ENCODE measurements around the gene KCTD8.

DNA sequence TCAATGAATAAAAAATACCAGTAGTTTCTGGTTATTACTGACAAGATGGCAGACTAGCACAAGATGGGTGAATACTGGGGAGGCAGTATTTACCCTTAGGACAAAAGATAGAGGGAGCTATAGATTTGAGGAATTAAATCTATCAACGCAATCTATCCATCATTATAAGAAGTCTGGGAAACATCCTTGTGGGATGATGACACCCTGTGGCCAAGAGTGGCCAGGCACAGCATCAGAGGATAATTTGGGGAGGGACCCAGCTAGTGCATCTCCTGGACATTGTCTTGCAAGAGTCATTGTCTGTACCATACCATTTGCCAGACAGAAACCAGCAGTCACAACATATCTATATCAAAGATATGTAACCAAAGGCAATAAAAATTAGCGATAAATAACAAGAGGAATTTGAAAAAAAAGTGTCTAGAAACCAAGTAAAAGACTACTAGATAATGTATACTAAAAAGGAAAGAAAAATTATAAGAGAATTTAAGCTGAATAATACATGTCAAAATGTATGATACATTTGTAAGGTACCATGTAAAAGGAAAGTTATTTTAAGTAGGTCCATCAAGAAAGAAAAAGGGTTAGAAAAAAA, 22.9 kb downstream of the KCTD8 start:
- TF ChIP-seq EZH2 (IDR thresholded peaks at IDR 0.05; ENCODE audit: borderline replicate concordance, insufficient read depth, low read length, poor library complexity, severe bottlenecking) (no peak), CTCF (IDR thresholded peaks at IDR 0.05; ENCODE audit: poor library complexity, severe bottlenecking) (peak; percentile 68), POLR2AphosphoS5 (IDR thresholded peaks at IDR 0.05) (no peak), SMC3 (conservative IDR thresholded peaks at IDR 0.05; ENCODE audit: poor library complexity) (peak; percentile 76), MXI1 (conservative IDR thresholded peaks at IDR 0.05; ENCODE audit: poor library complexity, severe bottlenecking) (no peak), RAD21 (conservative IDR thresholded peaks at IDR 0.05) (peak; percentile 74), TAF1 (IDR thresholded peaks at IDR 0.05; ENCODE audit: low read depth) (no peak), EP300 (conservative IDR thresholded peaks at IDR 0.05; ENCODE audit: poor library complexity, severe bottlenecking) (no peak)
- TF ChIP-seq, protein P1, sequence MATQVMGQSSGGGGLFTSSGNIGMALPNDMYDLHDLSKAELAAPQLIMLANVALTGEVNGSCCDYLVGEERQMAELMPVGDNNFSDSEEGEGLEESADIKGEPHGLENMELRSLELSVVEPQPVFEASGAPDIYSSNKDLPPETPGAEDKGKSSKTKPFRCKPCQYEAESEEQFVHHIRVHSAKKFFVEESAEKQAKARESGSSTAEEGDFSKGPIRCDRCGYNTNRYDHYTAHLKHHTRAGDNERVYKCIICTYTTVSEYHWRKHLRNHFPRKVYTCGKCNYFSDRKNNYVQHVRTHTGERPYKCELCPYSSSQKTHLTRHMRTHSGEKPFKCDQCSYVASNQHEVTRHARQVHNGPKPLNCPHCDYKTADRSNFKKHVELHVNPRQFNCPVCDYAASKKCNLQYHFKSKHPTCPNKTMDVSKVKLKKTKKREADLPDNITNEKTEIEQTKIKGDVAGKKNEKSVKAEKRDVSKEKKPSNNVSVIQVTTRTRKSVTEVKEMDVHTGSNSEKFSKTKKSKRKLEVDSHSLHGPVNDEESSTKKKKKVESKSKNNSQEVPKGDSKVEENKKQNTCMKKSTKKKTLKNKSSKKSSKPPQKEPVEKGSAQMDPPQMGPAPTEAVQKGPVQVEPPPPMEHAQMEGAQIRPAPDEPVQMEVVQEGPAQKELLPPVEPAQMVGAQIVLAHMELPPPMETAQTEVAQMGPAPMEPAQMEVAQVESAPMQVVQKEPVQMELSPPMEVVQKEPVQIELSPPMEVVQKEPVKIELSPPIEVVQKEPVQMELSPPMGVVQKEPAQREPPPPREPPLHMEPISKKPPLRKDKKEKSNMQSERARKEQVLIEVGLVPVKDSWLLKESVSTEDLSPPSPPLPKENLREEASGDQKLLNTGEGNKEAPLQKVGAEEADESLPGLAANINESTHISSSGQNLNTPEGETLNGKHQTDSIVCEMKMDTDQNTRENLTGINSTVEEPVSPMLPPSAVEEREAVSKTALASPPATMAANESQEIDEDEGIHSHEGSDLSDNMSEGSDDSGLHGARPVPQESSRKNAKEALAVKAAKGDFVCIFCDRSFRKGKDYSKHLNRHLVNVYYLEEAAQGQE (IDR thresholded peaks at IDR 0.05; ENCODE audit: borderline replicate concordance), result no peak
